GM21529 (cell line): ENCODE data around the gene SLC30A2.
A peak's percentile ranks its signal among the peaks of the same experiment; 100 is the strongest.

Experiments used
- ATAC-seq: cut with Tn5 transposase; IDR thresholded peaks from one replicate; pipeline ENCODE4 v1.9.1; 2021; ENCODE audit not compliant: unreplicated experiment

The SLC30A2 gene

GRCh38 chr1:25999041-25999800 is 46.7 kb downstream of the SLC30A2 start:
- ATAC-seq, result no peak

DNA sequence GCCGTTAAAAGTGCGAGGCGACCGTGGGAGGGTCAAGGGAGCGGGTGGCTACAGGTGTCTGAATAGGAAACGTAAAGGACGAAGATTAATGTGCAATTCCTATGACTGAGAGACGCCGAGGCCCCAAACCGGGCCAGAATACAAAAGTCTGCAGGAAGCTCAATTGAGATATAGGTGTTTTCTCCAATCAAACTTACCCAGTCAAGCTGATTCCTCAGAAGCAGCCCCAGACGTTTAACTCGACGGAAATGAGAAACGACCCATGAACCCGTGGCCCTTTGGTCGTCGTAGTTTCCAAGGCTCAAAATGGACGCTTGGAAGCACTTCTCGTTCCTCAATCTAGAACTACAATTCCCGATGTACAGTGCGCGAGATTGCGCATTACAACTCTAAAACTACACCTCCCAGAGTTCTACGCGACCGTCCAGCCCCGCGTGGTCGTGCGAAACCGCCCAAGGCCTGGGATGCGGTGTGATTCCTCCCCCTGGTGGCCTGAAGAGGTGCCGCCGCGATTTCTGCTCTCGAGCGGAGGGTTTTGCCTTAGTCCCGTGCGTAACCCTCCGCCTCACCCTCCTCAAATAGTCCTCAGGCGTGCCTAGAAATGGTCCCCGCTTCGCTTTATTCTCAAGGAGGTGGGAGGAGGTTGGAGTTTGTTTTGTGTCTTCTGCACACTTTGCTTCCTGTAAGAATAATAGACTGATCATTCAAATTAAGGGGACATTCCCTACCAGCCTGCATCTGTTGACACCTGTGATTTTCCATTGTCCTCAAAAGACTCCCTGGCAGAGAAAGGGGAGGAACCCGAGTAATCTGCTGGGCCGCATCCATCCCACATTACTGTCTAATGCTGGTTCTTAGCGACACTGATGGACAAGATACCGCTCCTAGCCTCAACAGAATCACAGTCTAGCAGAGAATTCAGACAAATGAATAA is 47.8 kb downstream of the SLC30A2 start, which contains the start of gene PAFAH2:
TSS of gene PAFAH2 (minus strand) at position 236 of the 934 bp plus-strand sequence. CDS start 7,247 bp downstream, outside the sequence.
- peak; percentile 95 for ATAC-seq

DNA sequence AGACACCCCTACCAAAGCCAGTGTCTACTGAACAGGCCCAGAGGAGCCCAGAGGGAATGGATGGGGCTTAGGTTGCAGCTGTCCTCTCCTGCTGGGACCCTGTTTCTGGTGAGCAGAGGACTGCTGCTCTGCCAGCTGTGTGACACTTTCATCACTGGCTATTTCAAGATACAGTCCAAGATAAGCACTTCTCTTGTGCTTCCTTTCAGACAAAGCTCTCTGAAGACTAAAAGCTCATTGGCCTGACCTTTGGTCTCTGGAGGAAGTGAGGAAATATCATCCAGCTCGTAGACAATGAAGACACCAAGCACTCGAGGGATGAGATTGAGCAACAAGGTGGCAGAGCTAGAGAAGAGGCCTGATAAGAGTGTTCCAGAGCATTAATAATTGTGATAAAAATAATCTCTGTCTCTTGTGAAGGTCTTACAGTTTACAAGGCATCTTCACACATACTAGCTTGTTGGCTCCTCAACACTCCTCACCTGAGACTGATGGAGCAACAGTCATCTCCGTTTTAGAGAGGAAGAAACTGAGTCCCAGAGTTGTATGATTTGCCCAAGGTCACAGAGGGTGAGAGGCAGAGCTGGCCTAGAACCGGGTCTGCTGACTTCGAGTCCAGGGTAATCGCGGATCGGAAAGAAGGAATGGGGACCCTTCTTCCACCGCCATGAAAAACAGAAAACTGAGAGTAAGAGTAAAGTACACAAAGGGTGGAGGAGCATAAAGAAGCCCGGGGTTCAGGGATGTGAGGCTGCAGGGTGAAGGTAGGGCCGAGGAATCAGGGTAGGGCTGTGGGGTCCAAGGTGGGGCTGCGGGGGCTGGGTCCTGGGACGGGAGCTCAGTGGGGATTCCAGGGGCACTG is 48.7 kb downstream of the SLC30A2 start:
- no peak for ATAC-seq

DNA sequence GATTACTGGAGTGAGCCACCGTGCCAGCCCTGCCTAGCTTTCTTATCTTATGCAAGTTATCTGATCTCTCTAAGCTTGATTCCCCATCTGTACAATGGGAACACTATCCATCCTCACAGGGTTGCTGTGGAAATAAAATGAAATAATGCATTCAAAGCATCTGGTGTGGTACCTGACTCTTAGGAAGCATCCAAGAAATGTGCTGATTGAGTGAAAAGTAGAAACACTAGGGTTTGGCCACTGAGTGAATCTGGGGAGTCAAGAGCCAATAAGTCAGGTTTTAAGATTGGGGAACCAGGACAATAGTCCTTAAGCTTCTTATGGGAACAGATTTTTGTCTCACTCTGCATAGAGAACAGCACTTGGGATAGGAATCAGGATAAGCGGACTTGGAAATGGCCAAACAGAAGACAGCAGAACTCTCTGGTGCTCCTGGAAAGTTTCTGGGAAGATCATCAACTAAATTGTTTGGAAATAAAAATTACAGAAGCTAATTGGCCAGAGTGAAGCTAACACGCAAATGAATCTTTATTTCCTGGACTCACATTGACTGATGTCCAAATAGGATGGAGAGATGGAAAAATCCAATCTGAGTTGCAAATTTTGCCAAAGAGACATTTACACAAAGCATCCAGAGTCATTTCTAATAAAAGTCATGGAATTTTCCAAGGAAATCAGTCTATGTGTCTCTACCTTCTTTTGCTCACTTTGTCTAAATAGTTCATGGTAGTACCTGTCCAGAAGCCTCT is 51.3 kb downstream of the SLC30A2 start:
- ATAC-seq, result no peak

- no peak for ATAC-seq
These were observed 52.5 kb downstream of the SLC30A2 start for GRCh38 chr1:25993197-25993951.

DNA sequence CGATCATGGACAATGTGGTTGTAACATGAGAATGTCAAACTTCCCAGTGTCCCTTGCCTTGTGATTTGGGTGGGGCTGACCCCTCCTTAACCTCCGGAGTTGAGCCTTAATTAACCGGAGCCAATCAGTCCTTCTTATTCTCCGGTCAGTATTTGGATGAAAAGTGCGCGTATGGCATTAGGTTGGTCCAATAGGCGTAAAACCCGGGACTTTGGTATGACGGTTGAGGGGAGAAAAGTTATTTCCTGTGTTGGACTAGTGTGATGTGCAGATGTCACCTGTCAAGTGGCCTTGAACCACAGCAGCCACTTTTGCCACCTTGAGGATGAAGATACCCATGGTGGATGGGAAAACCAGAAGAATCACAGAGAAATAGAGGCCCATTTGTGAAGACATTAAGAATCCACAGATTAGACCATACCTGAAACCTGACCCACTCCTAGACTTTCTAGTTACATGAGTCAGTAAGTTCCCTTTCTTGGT is 53.2 kb downstream of the SLC30A2 start:
- ATAC-seq, result no peak

GRCh38 chr1:25991937-25992688 is 53.8 kb downstream of the SLC30A2 start:
- no peak for ATAC-seq

DNA sequence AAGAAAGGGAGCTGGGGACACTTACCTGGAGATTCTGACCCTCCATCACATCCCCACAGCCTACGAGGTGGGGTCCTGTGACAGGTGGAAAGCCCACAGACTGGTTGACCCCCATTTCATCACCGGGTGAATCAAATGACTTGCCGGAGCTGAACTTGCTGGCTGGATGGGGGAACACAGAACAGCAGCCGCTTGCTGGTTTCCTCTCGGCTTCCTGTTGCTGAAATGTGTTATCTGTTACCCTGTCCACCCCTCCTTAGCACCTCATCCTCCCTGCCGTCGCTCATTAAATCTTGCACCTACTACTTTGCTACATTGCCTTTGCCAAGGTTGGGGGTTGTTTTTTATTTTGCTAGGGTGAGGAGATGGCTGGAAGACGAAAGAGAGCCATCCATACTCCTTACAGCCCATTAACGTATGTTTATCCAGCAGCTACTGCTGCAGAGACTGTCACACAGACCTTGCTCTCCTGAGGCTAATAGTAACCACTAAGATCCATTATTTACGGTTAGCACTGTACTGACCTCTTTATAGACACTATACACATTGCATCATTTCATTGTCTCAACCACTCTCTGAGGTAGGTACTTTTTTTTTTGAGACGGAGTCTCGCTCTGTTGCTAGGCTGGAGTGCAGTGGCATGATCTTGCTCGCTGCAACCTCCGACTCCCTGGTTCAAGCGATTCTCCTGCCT is 55.1 kb downstream of the SLC30A2 start:
- no peak for ATAC-seq

DNA sequence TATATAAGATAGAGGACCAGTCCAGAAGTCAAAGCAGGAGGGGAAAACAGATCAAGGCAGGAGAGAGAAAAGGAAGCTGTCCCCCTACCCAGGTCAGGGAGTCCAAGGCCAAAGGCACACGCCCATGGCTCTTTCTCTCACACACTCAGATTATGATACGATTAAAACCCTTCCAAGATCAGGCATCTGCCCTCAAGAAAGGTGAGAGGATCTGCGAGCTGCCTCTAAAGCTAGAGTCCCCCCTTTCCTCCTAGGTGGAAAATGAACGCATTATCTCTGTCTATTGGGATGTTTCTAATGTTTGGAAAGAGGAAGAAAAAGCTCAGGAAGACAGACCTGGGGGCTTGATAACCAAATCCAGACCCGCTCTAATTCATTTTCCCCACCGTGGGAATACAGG is 55.7 kb downstream of the SLC30A2 start:
- ATAC-seq, result no peak

GRCh38 chr1:25989440-25990234 is 56.3 kb downstream of the SLC30A2 start:
- no peak for ATAC-seq

GRCh38 chr1:25987951-25988350 is 58.0 kb downstream of the SLC30A2 start:
- no peak for ATAC-seq
